ENCODE results near the gene GREB1L. TPM values are rescaled to one million over a fixed set of nuclear protein-coding genes. Genes with fewer than 3 reads are reported as not detected.
A peak's percentile ranks its signal among the peaks of the same experiment; 100 is the strongest.

GREB1L gene
- total RNA-seq, 2 experiments from 2014 or later, result not detected

GRCh38 chr18:21526463-21526862 is 284.4 kb downstream of the GREB1L start:
- Mint-ChIP-seq H3K27me3 (no peaks in the 10 kb centered on the region), H3K9me3 (no peaks in the 10 kb centered on the region), H3K36me3 (ENCODE audit: low read depth) (peaks cover 88% of the 10 kb centered on the region), H3K4me1 (ENCODE audit: low read depth) (no peaks in the 10 kb centered on the region), H3K4me3 (no peak overlapping the region), H3K27ac (peak overlapping the region; percentile 27)
- no peak for TF ChIP-seq CTCF (IDR thresholded peaks at IDR 0.05)
- ChIA-PET CTCF (no interaction called here), POLR2A (no interaction called here)
- H3K4me3 ChIP-seq (ENCODE audit: low read length), result no peak overlapping the region
- no peaks in the 10 kb centered on the region for H3K4me1 ChIP-seq (ENCODE audit: insufficient read depth, low read length)
- no peaks in the 10 kb centered on the region for H3K9me3 ChIP-seq (ENCODE audit: control insufficient read depth in 1 of 2, insufficient read depth in 1 of 2, low read length in 2 of 2)
- intact Hi-C loops (cut with DNase I, micrococcal nuclease), result no loop called here
- no peak for ATAC-seq (ENCODE audit: poor library complexity)
- no peaks in the 10 kb centered on the region for H3K27me3 ChIP-seq (ENCODE audit: control insufficient read depth in 1 of 2, insufficient read depth in 2 of 2, low read length in 2 of 2)
- H3K36me3 ChIP-seq (ENCODE audit: insufficient read depth, low read length), result peaks cover 50% of the 10 kb centered on the region
- no peak overlapping the region for H3K27ac ChIP-seq (ENCODE audit: low read depth in 1 of 2, low read length in 2 of 2)
- DNase-seq, result no peak

GRCh38 chr18:21534327-21534726 is 292.3 kb downstream of the GREB1L start:
- Mint-ChIP-seq H3K4me1 (ENCODE audit: low read depth) (no peaks in the 10 kb centered on the region), H3K27me3 (no peaks in the 10 kb centered on the region), H3K36me3 (ENCODE audit: low read depth) (peaks cover 84% of the 10 kb centered on the region), H3K27ac (no peak overlapping the region), H3K4me3 (no peak overlapping the region), H3K9me3 (no peaks in the 10 kb centered on the region)
- no peak for ATAC-seq (ENCODE audit: poor library complexity)
- intact Hi-C loops (cut with DNase I, micrococcal nuclease), result no loop called here
- CTCF ChIA-PET, result no interaction called here
- H3K4me1 ChIP-seq (ENCODE audit: insufficient read depth, low read length), result no peaks in the 10 kb centered on the region
- no peak for DNase-seq
- peaks cover 74% of the 10 kb centered on the region for H3K36me3 ChIP-seq (ENCODE audit: insufficient read depth, low read length)
- H3K27me3 ChIP-seq (ENCODE audit: control insufficient read depth in 1 of 2, insufficient read depth in 2 of 2, low read length in 2 of 2), result no peaks in the 10 kb centered on the region
- H3K9me3 ChIP-seq (ENCODE audit: control insufficient read depth in 1 of 2, insufficient read depth in 1 of 2, low read length in 2 of 2), result no peaks in the 10 kb centered on the region
- POLR2A ChIA-PET, result no interaction called here
- no peak overlapping the region for H3K4me3 ChIP-seq (ENCODE audit: low read length)
- no peak overlapping the region for H3K27ac ChIP-seq (ENCODE audit: low read depth in 1 of 2, low read length in 2 of 2)
- no peak for TF ChIP-seq CTCF (IDR thresholded peaks at IDR 0.05)

DNA sequence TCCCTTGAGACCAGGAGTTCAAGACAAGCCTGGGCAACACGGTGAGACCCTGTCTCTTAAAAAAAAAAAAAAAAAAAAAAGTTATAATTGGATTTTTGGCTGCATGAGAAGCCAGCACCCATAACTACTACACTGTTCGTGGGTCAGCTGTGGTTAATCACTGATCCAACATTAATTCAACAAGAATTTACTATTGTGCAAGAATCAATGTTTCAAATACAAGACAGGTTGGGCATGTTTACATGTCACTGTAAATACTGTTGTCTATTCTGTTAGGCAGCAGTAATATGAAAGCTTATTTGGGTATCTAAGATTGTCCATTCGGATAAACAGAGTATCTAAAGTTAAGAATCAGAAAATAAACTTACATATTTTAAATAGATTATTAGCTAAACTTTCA is 296.2 kb downstream of the GREB1L start:
- Histone ChIP-seq H3K9me3 (ENCODE audit: control insufficient read depth in 1 of 2, insufficient read depth in 1 of 2, low read length in 2 of 2) (no peaks in the 10 kb centered on the region), H3K27me3 (ENCODE audit: control insufficient read depth in 1 of 2, insufficient read depth in 2 of 2, low read length in 2 of 2) (no peaks in the 10 kb centered on the region), H3K27ac (ENCODE audit: low read depth in 1 of 2, low read length in 2 of 2) (no peak overlapping the region), H3K4me1 (ENCODE audit: insufficient read depth, low read length) (no peaks in the 10 kb centered on the region), H3K36me3 (ENCODE audit: insufficient read depth, low read length) (peaks cover 56% of the 10 kb centered on the region), H3K4me3 (ENCODE audit: low read length) (no peak overlapping the region)
- ATAC-seq (ENCODE audit: poor library complexity) (no peak), DNase-seq (no peak)
- Mint-ChIP-seq H3K27me3 (no peaks in the 10 kb centered on the region), H3K4me3 (no peak overlapping the region), H3K27ac (no peak overlapping the region), H3K9me3 (no peaks in the 10 kb centered on the region), H3K4me1 (ENCODE audit: low read depth) (peaks cover 6% of the 10 kb centered on the region), H3K36me3 (ENCODE audit: low read depth) (peaks cover 74% of the 10 kb centered on the region)
- intact Hi-C loops (cut with DNase I, micrococcal nuclease), result no loop called here
- POLR2A ChIA-PET, result no interaction called here
- TF ChIP-seq CTCF (IDR thresholded peaks at IDR 0.05), result no peak
- CTCF ChIA-PET, result no interaction called here
